CD4-positive, alpha-beta T cell (primary cell): ENCODE results near the gene PPP1CA. TPM values are rescaled to one million over a fixed set of nuclear protein-coding genes. Genes with fewer than 3 reads are reported as not detected.

ENCODE experiments used
- ATAC-seq: fragments of 200-7000 bp; cut with Tn5 transposase; one replicate; pipeline ENCODE4 v1.10.0; 2022; ENCODE audit warnings: mild to moderate bottlenecking; ENCODE audit not compliant: poor library complexity
- CTCF ChIA-PET: fragments of 350-600 bp; sonication (Branson Sonifier 250); formaldehyde crosslinking; loops from one replicate; lab custom pipeline; 2021; ENCODE audit warnings: antibody characterized with exemption, inconsistent platforms; lab: Charles Lee
- POLR2A ChIA-PET: fragments of 350-600 bp; sonication (Branson Sonifier 250); formaldehyde crosslinking; loops from one replicate; lab custom pipeline; 2021; ENCODE audit warnings: antibody characterized with exemption, inconsistent platforms; lab: Charles Lee
- DNase-seq, 14 experiments: peaks; one replicate each; pipeline ENCODE4 v3.0.0-alpha.2; 2013 to 2020; ENCODE audit warnings: mixed read lengths in 2 of 14
- H3K27ac ChIP-seq, 2 donors: one replicate each; pipeline versions ENCODE4 v1.5.1 to v1.7.0; 2013; ENCODE audit warnings: low read length in 2 of 2, low read depth in 1 of 2, mild to moderate bottlenecking in 1 of 2
- H3K27me3 ChIP-seq, 2 experiments: 1 replicate in 1 of 2; 2 replicates in 1 of 2; pipeline versions ENCODE4 v1.6.1 to v1.7.0; 2013; ENCODE audit warnings: low read length in 2 of 2, control low read depth in 1 of 2, mild to moderate bottlenecking in 1 of 2, moderate library complexity in 1 of 2; ENCODE audit not compliant: insufficient read depth in 2 of 2, control insufficient read depth in 1 of 2
- H3K36me3 ChIP-seq: one replicate; pipeline ENCODE4 v1.6.1; 2013; ENCODE audit warnings: low read length, control low read depth; ENCODE audit not compliant: insufficient read depth
- H3K4me1 ChIP-seq: one replicate; pipeline ENCODE4 v1.6.1; 2013; ENCODE audit warnings: low read length, control low read depth; ENCODE audit not compliant: insufficient read depth
- H3K4me3 ChIP-seq: one replicate; pipeline ENCODE4 v1.5.1; 2013; ENCODE audit warnings: mild to moderate bottlenecking, low read length, moderate library complexity
- H3K9me3 ChIP-seq, 2 experiments: 1 replicate in 1 of 2; 2 replicates in 1 of 2; pipeline versions ENCODE4 v1.6.1 to v1.7.0; 2013; ENCODE audit warnings: low read length in 2 of 2, mild to moderate bottlenecking in 2 of 2, control low read depth in 1 of 2, moderate library complexity in 1 of 2; ENCODE audit not compliant: control insufficient read depth in 1 of 2, insufficient read depth in 1 of 2
- H3K27ac Mint-ChIP-seq: one replicate; pipeline ENCODE4 v1.8.0; 2020; ENCODE audit warnings: mixed read lengths
- H3K27me3 Mint-ChIP-seq: one replicate; pipeline ENCODE4 v1.8.0; 2021; ENCODE audit warnings: mixed read lengths
- H3K36me3 Mint-ChIP-seq: one replicate; pipeline ENCODE4 v1.8.0; 2021; ENCODE audit warnings: low read depth, mixed read lengths
- H3K4me1 Mint-ChIP-seq: one replicate; pipeline ENCODE4 v1.8.0; 2021; ENCODE audit warnings: low read depth, mixed read lengths
- H3K4me3 Mint-ChIP-seq: one replicate; pipeline ENCODE4 v1.8.0; 2020; ENCODE audit warnings: mild to moderate bottlenecking, mixed read lengths
- H3K9me3 Mint-ChIP-seq: one replicate; pipeline ENCODE4 v1.8.0; 2020; ENCODE audit warnings: mixed read lengths
- CTCF ChIP-seq: fragments of 200-600 bp; IDR thresholded peaks from one replicate; pipeline ENCODE4 v1.8.0; 2022; ENCODE audit warnings: antibody characterized with exemption, mild to moderate bottlenecking
- intact Hi-C, 2 experiments: fragments of 100-400 bp; cut with DNase I in 1 of 2; cut with micrococcal nuclease in 1 of 2; formaldehyde crosslinking; loops; one replicate each; pipeline versions ENCODE4 v1.15.1 to v1.9.0; 2023 to 2025; cut with DNase I, micrococcal nuclease
- total RNA-seq, 174 experiments: library from RNA in 2 of 174; stranded (reverse) in 2 of 174; gene quantifications; one replicate each; pipeline ENCODE4 v1.2.3 and lab custom pipeline; 2021 to 2026

The PPP1CA gene
- total RNA-seq, 2 experiments from 2014 or later: 42.0 to 45.5 TPM

- peak overlapping the region; percentile 98 for H3K27ac Mint-ChIP-seq
- DNase-seq (peak in 3 of 14 experiments; percentile 58 to 68 (median 61)), ATAC-seq (no peak)
- no peak for TF ChIP-seq CTCF
- peaks cover 69% of the 10 kb centered on the region for H3K4me1 Mint-ChIP-seq
- H3K9me3 Mint-ChIP-seq: no peaks in the 10 kb centered on the region
- Histone ChIP-seq H3K27me3 (no peaks in the 10 kb centered on the region), H3K9me3 (no peaks in the 10 kb centered on the region), H3K4me3 (peak overlapping the region; percentile 97), H3K4me1 (peaks cover 79% of the 10 kb centered on the region), H3K27ac (peak overlapping the region; percentile 72 to 94), H3K36me3 (peaks cover 8% of the 10 kb centered on the region)
- no peaks in the 10 kb centered on the region for H3K27me3 Mint-ChIP-seq
- CTCF ChIA-PET: interaction anchor here (0.8 to 4.3 kb wide), 4 partner anchors 20 to 89 kb away, joined by 3 to 21 read pairs (median 5); partner anchors contain the start of gene PPP1CA
- POLR2A ChIA-PET: interaction anchor here (1.2 to 17.7 kb wide), 11 partner anchors 13 to 200 kb away, joined by 3 to 411 read pairs (median 6); partner anchors contain the start of genes AIP, CABP4, CARNS1 and GPR152
- peaks cover 35% of the 10 kb centered on the region for H3K36me3 Mint-ChIP-seq
- H3K4me3 Mint-ChIP-seq: peak overlapping the region; percentile 98
- intact Hi-C loops: no loop called here
Observed at GRCh38 chr11:67440229-67441097, 38.8 kb upstream of the PPP1CA start.

- H3K36me3 ChIP-seq: peaks cover 17% of the 10 kb centered on the region
- H3K9me3 ChIP-seq: no peaks in the 10 kb centered on the region
- ChIA-PET CTCF (interaction anchor here (0.6 to 4.3 kb wide), 5 partner anchors 30 to 1276 kb away, joined by 3 to 21 read pairs (median 6); partner anchors contain the start of genes PPP1CA and TMEM134), POLR2A (interaction anchor here (1.4 to 17.7 kb wide), 10 partner anchors 11 to 86 kb away, joined by 5 to 411 read pairs (median 91); partner anchors contain the start of genes AIP, CABP4, CARNS1 and GPR152)
- no peak for TF ChIP-seq CTCF
- DNase-seq: peak in 7 of 14 experiments; percentile 18 to 64 (median 45)
- Mint-ChIP-seq H3K4me3 (peak overlapping the region; percentile 98), H3K27me3 (no peaks in the 10 kb centered on the region), H3K27ac (peak overlapping the region; percentile 98), H3K36me3 (peaks cover 40% of the 10 kb centered on the region), H3K9me3 (no peaks in the 10 kb centered on the region), H3K4me1 (peaks cover 64% of the 10 kb centered on the region)
- ATAC-seq: no peak
- H3K27me3 ChIP-seq: no peaks in the 10 kb centered on the region
- peak overlapping the region; percentile 72 to 94 for H3K27ac ChIP-seq
- intact Hi-C loops: no loop called here
- peaks cover 79% of the 10 kb centered on the region for H3K4me1 ChIP-seq
- peak overlapping the region; percentile 97 for H3K4me3 ChIP-seq
Observed at GRCh38 chr11:67439321-67440228, 37.9 kb upstream of the PPP1CA start.
